DMS153 treated with DMSO at 0.1 percent for 48 hours (cell line): ENCODE data around the gene UPF3A.

Experiments
- DNase-seq: peaks from one replicate; lab custom pipeline; 2025; ENCODE audit not compliant: unreplicated experiment; lab: John Stamatoyannopoulos, UW

The UPF3A gene

DNA sequence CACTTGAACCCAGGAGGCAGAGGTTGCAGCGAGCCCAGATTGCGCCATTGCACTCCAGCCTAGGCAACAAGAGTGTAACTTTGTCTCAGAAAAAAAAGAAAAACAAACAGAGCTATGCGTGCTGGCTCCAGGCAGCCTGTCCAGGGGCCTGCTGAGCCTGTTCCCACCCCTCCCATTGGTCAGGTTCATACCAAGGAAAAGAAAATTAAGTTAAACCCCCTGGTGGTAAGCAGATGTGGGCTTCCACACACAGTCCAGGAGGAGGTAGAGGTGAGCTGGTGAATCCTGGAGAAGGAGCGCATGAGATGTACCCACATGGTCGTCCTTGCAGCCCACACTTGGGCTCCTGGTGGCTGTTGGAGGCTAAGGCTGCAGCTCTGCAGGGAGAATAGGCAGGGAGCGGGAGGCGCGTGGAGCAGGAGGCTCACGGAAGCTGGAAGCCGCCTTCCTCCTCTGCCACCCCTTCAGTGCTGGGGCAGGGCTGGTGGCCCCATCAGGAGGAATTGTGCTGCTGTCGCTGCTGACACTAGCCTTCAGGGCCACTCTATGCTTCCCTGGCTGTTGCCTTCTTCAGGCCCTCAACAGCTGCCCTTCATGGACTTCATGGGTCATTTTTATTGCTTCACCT lies 22.4 kb downstream of the UPF3A start:
- DNase-seq, result no peak

DNA sequence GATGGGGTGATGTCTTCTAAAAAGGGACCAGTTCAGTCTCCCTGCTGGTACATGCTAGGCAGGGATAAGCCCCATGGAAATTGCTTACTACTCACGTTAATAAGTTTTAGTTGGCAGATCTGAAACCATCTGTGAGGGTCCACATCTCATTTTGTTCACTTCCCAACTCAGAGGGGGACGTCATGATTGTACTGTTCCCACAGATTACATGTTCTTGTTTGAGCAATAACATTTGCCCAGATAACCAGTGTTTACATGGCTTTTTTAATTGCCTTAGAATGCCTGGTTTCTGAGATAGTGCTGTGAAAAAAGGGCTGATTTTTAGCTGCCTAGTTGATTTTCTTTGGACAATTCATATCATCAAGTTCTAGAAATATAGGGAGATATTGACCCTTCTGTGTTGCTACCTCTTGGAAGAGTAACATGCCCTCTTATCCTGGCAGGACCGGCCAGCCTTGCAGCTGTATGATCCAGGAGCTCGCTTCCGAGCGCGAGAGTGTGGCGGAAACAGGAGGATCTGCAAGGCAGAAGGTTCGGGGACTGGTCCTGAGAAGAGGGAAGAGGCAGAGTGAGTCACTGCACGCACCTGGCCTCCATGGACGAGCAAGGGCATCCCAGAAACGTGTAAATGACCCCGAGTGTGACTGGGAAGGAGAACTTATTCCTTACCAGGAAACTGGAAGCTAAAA lies 23.1 kb downstream of the UPF3A start:
- no peak for DNase-seq

DNA sequence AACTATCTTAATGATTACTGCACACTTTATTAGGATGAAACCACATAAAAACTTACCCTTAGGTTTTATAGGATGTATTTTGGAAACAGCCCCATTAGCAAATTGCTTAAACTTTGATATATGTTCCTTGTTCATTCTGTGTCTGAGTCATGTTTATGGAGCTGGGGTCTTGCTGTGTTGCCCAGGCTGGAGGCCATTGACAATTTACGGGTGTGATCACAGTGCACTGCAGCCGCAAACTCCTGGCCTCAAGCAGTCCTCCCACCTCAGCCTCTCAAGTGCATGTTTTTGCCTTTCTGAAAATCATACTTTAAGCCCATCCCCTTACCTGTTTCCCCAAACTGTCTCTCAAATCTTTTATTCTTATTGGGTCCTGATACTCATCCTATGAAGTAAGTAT lies 27.7 kb downstream of the UPF3A start:
- DNase-seq, result no peak

- DNase-seq, result no peak
Measured at GRCh38 chr13:114309806-114310410, 28.5 kb downstream of the UPF3A start.

- no peak for DNase-seq
Measured at GRCh38 chr13:114310956-114311355, 29.6 kb downstream of the UPF3A start.

DNA sequence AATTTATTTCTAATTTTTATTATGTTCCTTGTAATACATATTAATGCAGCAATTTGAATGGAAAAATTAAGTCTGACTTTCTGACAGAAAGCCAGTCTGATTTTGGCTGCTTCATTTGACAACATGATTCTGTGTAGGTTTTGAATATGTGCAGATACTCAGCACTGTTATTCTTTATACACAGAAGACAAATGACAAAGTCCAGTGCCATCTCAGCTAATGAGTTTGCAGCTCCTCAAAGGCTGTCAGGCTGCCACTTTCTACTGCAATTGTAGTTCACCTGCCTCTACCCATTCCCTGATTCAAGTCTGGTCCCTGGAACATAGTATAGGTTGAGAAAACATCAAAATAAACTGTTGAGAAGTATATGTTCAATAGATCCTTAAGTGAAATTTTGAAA lies 30.0 kb downstream of the UPF3A start:
- DNase-seq, result no peak

DNA sequence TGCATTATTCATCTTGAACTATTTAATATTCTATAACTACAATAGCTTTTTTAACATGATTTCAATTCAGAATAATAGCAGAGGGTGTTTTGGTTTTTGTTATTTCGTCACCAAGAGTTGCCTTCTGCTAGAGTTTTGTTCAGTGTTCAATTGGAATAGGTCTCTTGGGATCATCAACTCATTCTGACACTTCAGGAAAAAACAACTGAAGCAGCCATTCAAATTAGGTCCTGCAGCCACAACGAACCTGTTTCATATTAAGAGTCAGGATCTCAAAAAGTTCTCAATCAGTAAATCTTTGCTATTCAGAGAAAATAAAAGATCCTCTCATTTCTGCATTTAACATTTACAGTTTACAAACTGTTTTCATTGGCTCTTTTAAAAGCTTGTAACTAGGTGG lies 30.5 kb downstream of the UPF3A start:
- DNase-seq, result no peak

- DNase-seq, result no peak
Measured at GRCh38 chr13:114313061-114313860, 31.9 kb downstream of the UPF3A start.

- DNase-seq, result peak; percentile 85
Measured at GRCh38 chr13:114314074-114314912, 32.9 kb downstream of the UPF3A start, which contains the start of gene CHAMP1. Gene CHAMP1, plus strand, starts transcription at chr13:114314503. Its CDS starts 9,340 bp downstream, at chr13:114323843.

- DNase-seq, result no peak
Measured at GRCh38 chr13:114315074-114315785, 33.8 kb downstream of the UPF3A start.

DNA sequence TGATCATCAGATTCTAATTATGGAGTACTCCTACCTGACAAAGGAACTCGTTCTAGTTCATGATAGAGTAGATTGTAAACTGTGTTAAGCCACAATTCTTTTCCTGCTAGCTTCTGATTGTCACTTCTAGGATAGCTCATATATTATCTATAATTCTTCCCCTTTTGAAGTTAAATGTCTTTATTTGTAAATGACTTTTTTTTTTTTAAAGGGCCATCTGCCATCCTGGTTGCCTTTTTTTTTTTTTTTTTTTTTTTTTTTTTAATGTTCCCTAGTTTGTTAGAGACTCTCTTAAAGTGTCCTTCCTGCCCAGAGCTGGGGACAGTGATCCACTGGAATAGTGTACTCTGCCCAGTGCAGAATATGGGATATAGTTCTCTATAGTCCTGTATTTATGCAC lies 37.2 kb downstream of the UPF3A start:
- no peak for DNase-seq

GRCh38 chr13:114319441-114319913 lies 38.1 kb downstream of the UPF3A start:
- DNase-seq, result no peak

GRCh38 chr13:114320065-114320464 lies 38.7 kb downstream of the UPF3A start:
- no peak for DNase-seq

GRCh38 chr13:114321256-114321655 lies 39.9 kb downstream of the UPF3A start:
- DNase-seq, result no peak

DNA sequence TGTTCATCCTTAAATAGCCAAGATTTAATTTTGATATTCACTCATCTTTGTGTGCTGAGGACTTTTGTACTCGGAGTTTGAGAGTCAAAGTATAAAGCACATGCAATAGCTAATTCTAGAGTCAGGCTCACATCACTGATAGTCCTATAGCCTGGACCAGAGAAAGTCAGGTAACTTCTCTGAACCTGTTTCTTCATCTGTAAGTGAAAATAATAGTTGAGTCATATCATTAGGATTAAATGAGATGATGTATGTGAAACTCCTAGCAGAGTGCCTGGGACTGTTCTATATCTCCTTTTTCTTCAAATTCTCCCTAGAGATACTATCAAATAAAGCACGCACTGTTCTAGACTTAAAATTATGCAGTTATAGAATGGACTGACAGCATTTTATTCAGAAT lies 41.9 kb downstream of the UPF3A start:
- no peak for DNase-seq

- DNase-seq, result no peak
Measured at GRCh38 chr13:114324334-114324733, 42.9 kb downstream of the UPF3A start.

DNA sequence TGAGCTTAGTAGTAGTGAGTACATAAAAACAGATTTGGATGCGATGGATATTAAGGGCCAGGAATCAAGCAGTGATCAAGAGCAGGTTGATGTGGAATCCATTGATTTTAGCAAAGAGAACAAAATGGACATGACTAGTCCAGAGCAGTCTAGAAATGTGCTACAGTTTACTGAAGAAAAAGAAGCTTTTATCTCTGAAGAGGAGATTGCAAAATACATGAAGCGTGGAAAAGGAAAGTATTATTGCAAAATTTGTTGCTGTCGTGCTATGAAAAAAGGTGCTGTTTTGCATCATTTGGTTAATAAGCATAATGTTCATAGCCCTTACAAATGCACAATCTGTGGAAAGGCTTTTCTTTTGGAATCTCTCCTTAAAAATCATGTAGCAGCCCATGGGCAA lies 44.3 kb downstream of the UPF3A start:
- DNase-seq, result no peak

DNA sequence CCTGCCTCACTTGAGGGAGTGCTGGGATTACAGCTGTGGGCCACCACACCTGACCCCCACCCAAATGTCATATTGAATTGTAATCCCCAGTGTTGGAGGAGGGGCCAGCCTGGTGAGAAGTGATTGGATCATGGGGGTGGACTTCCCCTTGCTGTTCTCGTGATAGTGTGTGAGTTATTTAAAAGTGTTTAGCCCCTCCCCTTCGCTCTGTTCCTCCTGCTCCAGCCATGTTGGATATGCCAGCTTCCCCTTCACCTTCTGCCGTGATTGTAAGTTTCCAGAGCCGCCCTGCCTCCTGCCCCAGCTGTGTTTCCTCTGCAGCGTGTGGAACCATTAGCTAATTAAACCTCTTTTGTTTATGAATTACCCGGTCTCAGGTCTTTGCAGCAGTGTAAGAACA lies 46.6 kb downstream of the UPF3A start:
- no peak for DNase-seq

GRCh38 chr13:114328595-114328994 lies 47.2 kb downstream of the UPF3A start:
- no peak for DNase-seq

DNA sequence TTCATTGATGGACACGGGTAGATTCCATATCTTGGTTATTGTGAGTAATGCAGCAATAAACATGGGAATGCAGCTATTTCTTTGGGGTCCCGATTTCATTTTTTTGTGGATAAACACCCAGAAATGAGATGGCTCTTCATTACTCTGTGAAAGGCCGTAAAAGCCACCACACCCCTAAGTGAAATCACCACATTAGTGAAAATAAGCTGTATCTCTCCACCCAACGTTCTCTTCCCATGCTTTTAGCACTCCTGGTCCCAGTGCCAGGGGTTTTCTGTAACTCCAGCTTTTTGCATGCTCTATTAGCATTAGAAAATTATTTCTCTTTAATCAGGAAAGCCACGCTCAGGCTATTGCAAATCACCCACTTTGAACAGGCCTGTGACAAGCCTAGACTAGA lies 48.7 kb downstream of the UPF3A start:
- no peak for DNase-seq
